H1 (cell line): Measurements from ENCODE around the gene GLE1. TPM values are rescaled to one million over a fixed set of nuclear protein-coding genes. Genes with fewer than 3 reads are reported as not detected.

Source experiments
- CTCF ChIA-PET: fragments of 300-600 bp; sonication (Branson Sonifier 250); formaldehyde crosslinking; loops from one replicate; lab custom pipeline; 2021; ENCODE audit not compliant: partially characterized antibody; lab: Charles Lee
- POLR2A ChIA-PET: fragments of 300-600 bp; sonication (Branson Sonifier 250); formaldehyde crosslinking; loops from one replicate; lab custom pipeline; 2021; ENCODE audit warnings: inconsistent platforms; ENCODE audit not compliant: partially characterized antibody; lab: Charles Lee
- DNase-seq, 2 experiments: peaks; one replicate each; pipeline versions ENCODE4 v3.0.0 to v3.0.0-alpha.2; 2010 to 2022; ENCODE audit warnings: low spot score in 2 of 2, low read depth in 1 of 2, mixed read lengths in 1 of 2
- FAIRE-seq: peaks from 2 replicates; lab custom pipeline; 2011; peaks lifted over from hg19 to GRCh38; lab: Jason Lieb, UNC
- H2AFZ ChIP-seq: 2 replicates; pipeline ENCODE4 v1.8.1; 2012; ENCODE audit warnings: low read length, inconsistent platforms
- H2AK5ac ChIP-seq: 2 replicates; pipeline ENCODE4 v1.6.1; 2013; ENCODE audit warnings: low read depth, low read length
- H2BK120ac ChIP-seq: replicated peaks from 2 replicates; pipeline ENCODE3; 2013; ENCODE audit warnings: low read depth, low read length, inconsistent platforms
- H2BK12ac ChIP-seq: 2 replicates; pipeline ENCODE4 v1.6.1; 2013; ENCODE audit warnings: low read depth, low read length
- H2BK15ac ChIP-seq: 2 replicates; pipeline ENCODE4 v1.6.1; 2013; ENCODE audit warnings: low read length
- H2BK20ac ChIP-seq: 2 replicates; pipeline ENCODE4 v1.6.1; 2013; ENCODE audit warnings: low read length
- H2BK5ac ChIP-seq: 2 replicates; pipeline ENCODE4 v1.6.1; 2013; ENCODE audit warnings: low read depth, low read length
- H3K14ac ChIP-seq: 2 replicates; pipeline ENCODE4 v1.6.1; 2013; ENCODE audit warnings: inconsistent platforms; ENCODE audit not compliant: insufficient read length
- H3K18ac ChIP-seq: 2 replicates; pipeline ENCODE4 v1.6.1; 2013; ENCODE audit warnings: low read length; ENCODE audit errors: extremely low read depth
- H3K23ac ChIP-seq: 2 replicates; pipeline ENCODE4 v1.6.1; 2013; ENCODE audit warnings: inconsistent platforms; ENCODE audit not compliant: insufficient read length
- H3K23me2 ChIP-seq: 2 replicates; pipeline ENCODE4 v1.6.1; 2013; ENCODE audit warnings: low read depth, low read length
- H3K27ac ChIP-seq: 2 replicates; pipeline ENCODE4 v1.6.1; 2011; ENCODE audit warnings: low read depth, low read length, inconsistent platforms
- H3K27me3 ChIP-seq, 4 experiments: replicated peaks in 1 of 4; 1 replicate in 1 of 4; 2 replicates in 3 of 4; pipeline versions ENCODE4 v1.6.1 to v1.8.1; 2011 to 2013; ENCODE audit warnings: low read length in 3 of 4, mild to moderate bottlenecking in 3 of 4, inconsistent platforms in 2 of 4, mixed read lengths in 2 of 4, moderate library complexity in 1 of 4; ENCODE audit not compliant: control insufficient read depth in 3 of 4, insufficient read depth in 3 of 4; ENCODE audit errors: extremely low read depth in 1 of 4
- H3K36me3 ChIP-seq, 4 experiments: 2 replicates each; pipeline versions ENCODE4 v1.6.1 to v1.8.1; 2011 to 2013; ENCODE audit warnings: mild to moderate bottlenecking in 4 of 4, low read length in 3 of 4, moderate library complexity in 2 of 4, control low read depth in 1 of 4, inconsistent platforms in 1 of 4; ENCODE audit not compliant: insufficient read depth in 4 of 4, control insufficient read depth in 2 of 4
- H3K4ac ChIP-seq: replicated peaks from 2 replicates; pipeline ENCODE3; 2013; ENCODE audit warnings: low read length, low read depth, mixed read lengths, inconsistent platforms; ENCODE audit not compliant: insufficient read length
- H3K4me1 ChIP-seq, 4 experiments: replicated peaks in 1 of 4; 1 replicate in 1 of 4; 2 replicates in 3 of 4; pipeline versions ENCODE4 v1.6.1 to v1.8.1; 2011 to 2013; ENCODE audit warnings: low read length in 3 of 4, inconsistent platforms in 2 of 4, mixed read lengths in 1 of 4; ENCODE audit not compliant: insufficient read depth in 4 of 4, control insufficient read depth in 3 of 4
- H3K4me2 ChIP-seq, 2 experiments: 2 replicates each; pipeline versions ENCODE4 v1.6.1 to v1.8.1; 2011 to 2013; ENCODE audit warnings: low read depth in 2 of 2, low read length in 2 of 2, control low read depth in 1 of 2, inconsistent platforms in 1 of 2, mild to moderate bottlenecking in 1 of 2; ENCODE audit not compliant: insufficient read depth in 1 of 2
- H3K4me3 ChIP-seq, 4 experiments: fragments of 200-600, 300-600 bp in 1 of 4; sonication (generic), shearing (Covaris generic), sonication (Bioruptor Twin) in 1 of 4; 2 replicates each; pipeline versions ENCODE4 v1.5.1 to v1.8.1; 2011 to 2016; ENCODE audit warnings: low read length in 4 of 4, low read depth in 3 of 4, control low read depth in 2 of 4, inconsistent platforms in 2 of 4, mild to moderate bottlenecking in 2 of 4, mixed read lengths in 1 of 4, moderate library complexity in 1 of 4; ENCODE audit not compliant: insufficient read depth in 2 of 4; ENCODE audit errors: extremely low read depth in 1 of 4
- H3K56ac ChIP-seq: replicated peaks from 2 replicates; pipeline ENCODE3; 2013; ENCODE audit warnings: low read depth, mild to moderate bottlenecking, mixed read lengths, low read length, inconsistent platforms; ENCODE audit not compliant: insufficient read length
- H3K79me1 ChIP-seq: 2 replicates; pipeline ENCODE4 v1.6.1; 2013; ENCODE audit warnings: low read depth, low read length, control low read depth
- H3K79me2 ChIP-seq, 2 experiments: 2 replicates each; pipeline versions ENCODE4 v1.6.1 to v1.8.1; 2012 to 2013; ENCODE audit warnings: low read length in 2 of 2, mild to moderate bottlenecking in 2 of 2, inconsistent platforms in 1 of 2; ENCODE audit not compliant: insufficient read depth in 2 of 2, control insufficient read depth in 1 of 2
- H3K9ac ChIP-seq, 4 experiments: replicated peaks in 1 of 4; 1 replicate in 1 of 4; 2 replicates in 3 of 4; pipeline versions ENCODE4 v1.6.1 to v1.8.1; 2011 to 2013; ENCODE audit warnings: low read depth in 3 of 4, low read length in 3 of 4, control low read depth in 2 of 4, mild to moderate bottlenecking in 2 of 4, moderate library complexity in 2 of 4, inconsistent platforms in 1 of 4; ENCODE audit errors: extremely low read depth in 1 of 4
- H3K9me3 ChIP-seq, 2 experiments: 2 replicates each; pipeline versions ENCODE4 v1.6.1 to v1.8.1; 2012 to 2013; ENCODE audit warnings: mild to moderate bottlenecking in 2 of 2, moderate library complexity in 2 of 2, control low read depth in 1 of 2, inconsistent platforms in 1 of 2, low read depth in 1 of 2, low read length in 1 of 2, mixed read lengths in 1 of 2; ENCODE audit not compliant: insufficient read depth in 2 of 2
- H4K20me1 ChIP-seq, 2 experiments: replicated peaks in 1 of 2; 2 replicates each; pipeline versions ENCODE3 to v1.8.1; 2011 to 2013; ENCODE audit warnings: inconsistent platforms in 2 of 2, low read length in 2 of 2, mild to moderate bottlenecking in 1 of 2; ENCODE audit not compliant: insufficient read depth in 2 of 2, control insufficient read depth in 1 of 2
- H4K5ac ChIP-seq: 2 replicates; pipeline ENCODE4 v1.6.1; 2013; ENCODE audit warnings: low read length, low read depth, mixed read lengths, inconsistent platforms; ENCODE audit not compliant: insufficient read length
- H4K8ac ChIP-seq: 2 replicates; pipeline ENCODE4 v1.8.0; 2013; ENCODE audit warnings: mild to moderate bottlenecking, moderate library complexity, low read length, inconsistent platforms; ENCODE audit not compliant: insufficient read depth; ENCODE audit errors: extremely low read depth
- H4K91ac ChIP-seq: replicated peaks from 2 replicates; pipeline ENCODE3; 2013; ENCODE audit warnings: low read length, mixed read lengths, inconsistent platforms; ENCODE audit not compliant: insufficient read length
- CBX5 ChIP-seq: fragments of 300-800, 300-1000 bp; sonication (generic); IDR thresholded peaks from 2 replicates; pipeline ENCODE4 v1.7.1; 2016; ENCODE audit warnings: antibody characterized with exemption, low read length, low read depth
- CBX8 ChIP-seq: fragments of 300-800, 300-1000 bp; sonication (generic); IDR thresholded peaks from 2 replicates; pipeline ENCODE4 v1.7.1; 2016; ENCODE audit warnings: low read depth, low read length, borderline replicate concordance
- KDM5A ChIP-seq: fragments of 200-600 bp; IDR thresholded peaks from 2 replicates; pipeline ENCODE4 v1.7.1; 2012; ENCODE audit warnings: mild to moderate bottlenecking, low read length, inconsistent platforms, mixed read lengths
- RAD21 ChIP-seq, 2 experiments: IDR thresholded peaks in 1 of 2; conservative IDR thresholded peaks in 1 of 2; 2 replicates each; pipeline ENCODE4 v1.6.1; 2011; ENCODE audit warnings: low read depth in 2 of 2, low read length in 2 of 2, improper control_type of control experiment in 1 of 2, inconsistent platforms in 1 of 2, mild to moderate bottlenecking in 1 of 2, moderate library complexity in 1 of 2
- WGBS, 2 experiments: shearing (Covaris generic) in 1 of 2; methylation state at CpG; one replicate each; pipeline versions ENCODE4 v1.1.6 to v1.1.7; 2013 to 2015; ENCODE audit warnings: low lambda C conversion rate in 2 of 2, mixed read lengths in 2 of 2, inconsistent platforms in 1 of 2, low coverage in 1 of 2, missing lambda C conversion rate in 1 of 2; ENCODE audit not compliant: insufficient replicate concordance in 2 of 2, insufficient coverage in 1 of 2, insufficient read length in 1 of 2; ENCODE audit errors: extremely low coverage in 1 of 2, missing lambda C conversion rate in 1 of 2; 5-methylcytosine and 5-hydroxymethylcytosine counted together
- polyA plus RNA-seq, 7 experiments: library from polyadenylated mRNA; depleted of rRNA in 3 of 7; stranded (reverse) in 5 of 7; unstranded in 2 of 7; fragments of >200 nt in 5 of 7; fragments of 200-250 nt in 2 of 7; gene quantifications; 1 replicate in 5 of 7; 2 replicates in 1 of 7; 4 replicates in 1 of 7; pipeline versions ENCODE4 v1.2.1 to v1.2.3, GENCODE V29; 2011 to 2013; ENCODE audit warnings: missing spikeins in 2 of 7, mixed read lengths in 2 of 7
- total RNA-seq: library from RNA; stranded (reverse); fragmentation: NEBNext Ultra II Directional; extraction: Animal tissue kit (Norgen Biotek cat#: 25700); gene quantifications from 2 replicates; pipeline ENCODE4 v1.2.1, GENCODE V29; 2021

Gene GLE1
- total and polyA plus RNA-seq, 2 of the 8 experiments (the other 6 are each of a cell fraction or from before 2014, with no cell fraction given) = 9.6 to 14.9 TPM

DNA sequence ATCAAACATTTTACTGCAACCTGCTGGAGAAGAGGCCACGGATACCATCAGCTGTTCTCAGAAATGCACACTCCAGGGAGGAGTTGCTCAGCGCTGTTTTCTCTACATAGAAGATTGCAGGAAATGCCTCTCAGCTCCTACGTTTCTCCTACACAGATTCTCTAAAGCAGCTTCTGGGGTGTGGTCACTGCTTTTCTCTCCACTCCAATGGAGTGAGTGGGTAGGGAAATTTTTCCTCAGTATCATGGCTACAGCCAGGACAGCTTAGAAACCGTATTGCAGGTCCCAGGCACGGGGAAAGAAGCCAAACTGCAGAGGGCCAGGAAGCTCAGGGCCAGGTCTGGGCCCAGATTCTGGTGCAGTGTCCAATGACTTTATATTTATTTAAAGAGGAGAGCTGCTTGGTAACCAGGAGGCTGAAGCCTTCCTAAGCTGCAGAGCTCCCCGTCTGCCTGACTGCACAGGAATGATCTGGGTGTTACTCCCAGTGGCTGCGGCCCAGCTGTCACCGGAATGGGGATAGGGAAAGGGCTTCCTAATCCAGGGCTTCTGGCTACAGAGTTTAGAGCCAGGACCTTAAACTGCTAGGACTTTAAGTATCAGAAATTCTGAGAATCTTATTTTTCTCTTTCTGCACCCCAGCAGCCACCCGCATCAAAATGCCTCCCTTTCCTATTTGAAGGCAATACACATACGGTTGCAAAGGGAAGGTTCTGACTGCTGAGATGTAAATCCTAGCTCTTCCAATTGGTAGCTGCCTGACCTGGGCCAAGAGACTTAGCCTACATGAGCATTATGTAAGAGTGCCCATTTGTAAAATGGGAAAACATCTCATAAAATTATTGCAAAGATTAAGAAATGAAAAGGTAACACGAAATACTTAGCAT lies 46.5 kb downstream of the GLE1 start:
- H3K27ac ChIP-seq = no peak overlapping the region
- H3K4me2 ChIP-seq = peak overlapping the region; percentile 62 to 82
- H4K5ac ChIP-seq = no peak overlapping the region
- peaks cover 10 to 17% (median 15%) of the 10 kb centered on the region in 4 experiments for H3K4me1 ChIP-seq
- WGBS, 2 experiments = 59% methylated on average over 11 of the region's 11 CpGs; no CpG with 5 or more reads in 1 of the 2 experiments
- H4K20me1 ChIP-seq = peaks cover 2 to 8% of the 10 kb centered on the region in 2 experiments
- no peak overlapping the region for H3K4ac ChIP-seq
- no peak overlapping the region for H3K56ac ChIP-seq
- no peak overlapping the region for H2BK20ac ChIP-seq
- H2BK120ac ChIP-seq = no peak overlapping the region
- ChIA-PET CTCF (interaction anchor here (0.6 to 1.3 kb wide), 8 partner anchors 17 to 190 kb away, joined by 3 to 5 read pairs (median 3); no protein-coding TSS in a partner anchor), POLR2A (interaction anchor here (0.9 to 7.2 kb wide), 11 partner anchors 10 to 275 kb away, joined by 3 to 59 read pairs (median 6); partner anchors contain the start of genes GLE1, GOLGA2 and SWI5)
- peak in 1 of 2 experiments; percentile 52 for DNase-seq
- H3K23me2 ChIP-seq = peaks cover 5% of the 10 kb centered on the region
- no peaks in the 10 kb centered on the region for H3K36me3 ChIP-seq
- H3K4me3 ChIP-seq = peak overlapping the region in 3 of 4 experiments; percentile 49 to 96 (median 93); a peak in 4 of 8 replicates
- H2BK5ac ChIP-seq = no peak overlapping the region
- H4K8ac ChIP-seq = no peak overlapping the region
- H2AK5ac ChIP-seq = no peak overlapping the region
- H3K27me3 ChIP-seq = peaks cover 0 to 3% (median 0%) of the 10 kb centered on the region in 4 experiments; a peak in 3 of 7 replicates
- no peaks in the 10 kb centered on the region for H3K9me3 ChIP-seq
- H2AFZ ChIP-seq = no peak overlapping the region
- H3K79me1 ChIP-seq = no peaks in the 10 kb centered on the region
- no peak overlapping the region for H3K18ac ChIP-seq
- H2BK12ac ChIP-seq = no peak overlapping the region
- peaks cover 0 to 31% of the 10 kb centered on the region in 2 experiments; a peak in 2 of 4 replicates for H3K79me2 ChIP-seq
- no peak for FAIRE-seq
- H3K9ac ChIP-seq = peak overlapping the region in 1 of 4 experiments; percentile 19; a peak in 1 of 7 replicates
- H3K23ac ChIP-seq = no peak overlapping the region
- no peak overlapping the region for H3K14ac ChIP-seq
- no peak overlapping the region for H2BK15ac ChIP-seq
- TF ChIP-seq RAD21 (IDR thresholded peaks at IDR 0.05 in 1 of 2, conservative IDR thresholded peaks at IDR 0.05 in 1 of 2; ENCODE audit: low read depth in 2 of 2, low read length in 2 of 2) (no peak), CBX5 (no peak), CBX8 (no peak), KDM5A (no peak)
- TF ChIP-seq, all 59 proteins: peak for 0
- H4K91ac ChIP-seq = no peak overlapping the region
